GM06990 (cell line): ENCODE results near the gene PRKN.
A peak's percentile ranks its signal among the peaks of the same experiment; 100 is the strongest.

Source experiments
- DNase-seq: peaks from one replicate; pipeline ENCODE4 v3.0.0-alpha.2; 2011; ENCODE audit not compliant: insufficient read length; ENCODE audit errors: extremely low read depth
- H3K27me3 ChIP-seq: replicated peaks from 2 replicates; pipeline ENCODE4 v1.6.0; 2011; ENCODE audit warnings: low read length; ENCODE audit not compliant: control insufficient read depth, insufficient read depth
- H3K36me3 ChIP-seq: 2 replicates; pipeline ENCODE4 v1.5.1; 2011; ENCODE audit warnings: low read length; ENCODE audit not compliant: control insufficient read depth, insufficient read depth
- H3K4me3 ChIP-seq: replicated peaks from 2 replicates; pipeline ENCODE4 v1.5.1; 2011; ENCODE audit warnings: low read depth, mild to moderate bottlenecking, control low read depth, low read length
- TF ChIP-seq, protein P1 (sequence below): IDR thresholded peaks from 2 replicates; pipeline ENCODE4 v1.5.1; 2011; ENCODE audit warnings: low read length, control low read depth, mild to moderate bottlenecking, inconsistent platforms; ENCODE audit not compliant: insufficient read depth, poor library complexity, severe bottlenecking

Gene PRKN

GRCh38 chr6:161395716-161396231 lies 1331.8 kb downstream of the PRKN start:
- Histone ChIP-seq H3K4me3 (no peak overlapping the region), H3K27me3 (no peaks in the 10 kb centered on the region), H3K36me3 (no peaks in the 10 kb centered on the region)
- TF ChIP-seq, protein P1, sequence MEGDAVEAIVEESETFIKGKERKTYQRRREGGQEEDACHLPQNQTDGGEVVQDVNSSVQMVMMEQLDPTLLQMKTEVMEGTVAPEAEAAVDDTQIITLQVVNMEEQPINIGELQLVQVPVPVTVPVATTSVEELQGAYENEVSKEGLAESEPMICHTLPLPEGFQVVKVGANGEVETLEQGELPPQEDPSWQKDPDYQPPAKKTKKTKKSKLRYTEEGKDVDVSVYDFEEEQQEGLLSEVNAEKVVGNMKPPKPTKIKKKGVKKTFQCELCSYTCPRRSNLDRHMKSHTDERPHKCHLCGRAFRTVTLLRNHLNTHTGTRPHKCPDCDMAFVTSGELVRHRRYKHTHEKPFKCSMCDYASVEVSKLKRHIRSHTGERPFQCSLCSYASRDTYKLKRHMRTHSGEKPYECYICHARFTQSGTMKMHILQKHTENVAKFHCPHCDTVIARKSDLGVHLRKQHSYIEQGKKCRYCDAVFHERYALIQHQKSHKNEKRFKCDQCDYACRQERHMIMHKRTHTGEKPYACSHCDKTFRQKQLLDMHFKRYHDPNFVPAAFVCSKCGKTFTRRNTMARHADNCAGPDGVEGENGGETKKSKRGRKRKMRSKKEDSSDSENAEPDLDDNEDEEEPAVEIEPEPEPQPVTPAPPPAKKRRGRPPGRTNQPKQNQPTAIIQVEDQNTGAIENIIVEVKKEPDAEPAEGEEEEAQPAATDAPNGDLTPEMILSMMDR = no peak
- DNase-seq = no peak

- TF ChIP-seq, protein P1 = no peak
- DNase-seq = no peak
- no peaks in the 10 kb centered on the region for H3K27me3 ChIP-seq
- H3K4me3 ChIP-seq = no peak overlapping the region
- H3K36me3 ChIP-seq = no peaks in the 10 kb centered on the region
These were observed 1333.1 kb downstream of the PRKN start for GRCh38 chr6:161394437-161394836.

DNA sequence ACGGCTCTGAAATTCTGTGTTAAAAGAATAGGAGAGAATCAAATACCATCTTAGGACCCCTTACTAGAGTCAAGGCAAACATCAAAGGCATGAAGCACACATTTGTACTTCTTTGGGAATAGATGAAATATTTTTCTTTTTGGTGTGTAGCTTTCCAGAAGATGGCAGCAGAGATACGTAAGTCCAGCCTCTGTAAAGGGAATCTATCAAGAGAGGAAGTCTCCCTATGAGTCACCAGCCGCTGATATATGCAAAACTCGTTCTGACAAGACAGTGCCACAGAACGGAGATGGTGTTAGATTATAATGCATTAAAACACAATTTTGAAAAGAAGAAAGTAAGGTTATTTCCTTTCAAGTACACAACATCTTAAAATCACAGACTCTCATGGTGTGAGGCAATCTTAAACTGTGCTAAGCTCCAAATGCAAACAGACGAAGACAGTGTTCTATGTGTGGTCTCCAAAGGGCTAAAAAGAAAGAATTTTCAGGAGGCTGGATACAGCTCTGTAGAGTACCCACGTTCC lies 1333.7 kb downstream of the PRKN start:
- peak; percentile 52 for DNase-seq
- no peak overlapping the region for H3K4me3 ChIP-seq
- TF ChIP-seq, protein P1 = peak; percentile 63

DNA sequence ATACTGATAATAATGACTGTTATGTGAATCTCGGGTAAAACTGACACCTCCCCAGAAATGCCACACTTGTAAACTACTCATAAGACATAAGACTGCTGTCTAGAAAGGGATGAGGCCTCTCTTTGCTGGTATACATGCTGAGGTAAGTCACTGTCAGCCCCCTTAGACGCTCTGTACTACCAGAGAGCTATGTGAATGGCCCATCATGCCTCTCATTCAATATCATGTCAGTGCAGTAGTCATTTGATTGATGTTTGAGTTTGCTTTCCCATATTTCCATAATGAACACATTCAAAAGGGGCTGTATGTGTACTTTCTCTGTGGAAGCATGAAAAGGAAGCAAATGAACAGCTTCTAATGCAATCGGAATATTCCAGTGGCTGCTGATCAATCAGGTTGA lies 1334.3 kb downstream of the PRKN start:
- Histone ChIP-seq H3K27me3 (no peaks in the 10 kb centered on the region), H3K36me3 (no peaks in the 10 kb centered on the region), H3K4me3 (no peak overlapping the region)
- TF ChIP-seq, protein P1 = no peak
- DNase-seq = no peak

More for the DNA sequence above, 1333.7 kb downstream of the PRKN start:
- no peaks in the 10 kb centered on the region for H3K36me3 ChIP-seq
- H3K27me3 ChIP-seq = no peaks in the 10 kb centered on the region

- no peaks in the 10 kb centered on the region for H3K36me3 ChIP-seq
- DNase-seq = no peak
- no peak overlapping the region for H3K4me3 ChIP-seq
- no peaks in the 10 kb centered on the region for H3K27me3 ChIP-seq
- TF ChIP-seq, protein P1 = no peak
These were observed 1337.8 kb downstream of the PRKN start for GRCh38 chr6:161389756-161390155.

DNA sequence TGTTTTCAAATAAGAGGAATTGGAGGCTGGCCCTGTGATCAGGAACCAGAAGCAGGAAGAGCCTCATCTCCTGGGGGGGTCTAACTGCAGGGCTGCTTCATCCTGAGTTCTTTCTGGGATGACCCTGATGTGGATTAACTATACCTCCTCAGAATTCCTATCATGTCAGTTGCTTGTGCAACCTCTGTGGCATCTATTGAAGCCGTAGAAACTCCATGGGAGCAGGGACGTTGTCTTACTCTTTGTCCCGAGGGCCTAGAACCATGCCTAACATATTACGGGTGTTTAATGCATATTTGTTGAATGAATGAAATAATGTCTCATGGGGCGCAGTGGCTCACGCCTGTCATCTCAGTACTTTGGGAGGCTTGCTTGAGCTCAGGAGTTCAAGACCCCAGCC lies 1343.6 kb downstream of the PRKN start:
- H3K36me3 ChIP-seq = no peaks in the 10 kb centered on the region
- DNase-seq = no peak
- H3K4me3 ChIP-seq = no peak overlapping the region
- no peaks in the 10 kb centered on the region for H3K27me3 ChIP-seq
- TF ChIP-seq, protein P1 = no peak
